Esophagus squamous epithelium (tissue), 5 donors: ENCODE results near the gene GRB14. TPM values are rescaled to one million over a fixed set of nuclear protein-coding genes. Genes with fewer than 3 reads are reported as not detected.

Source experiments
- DNase-seq: peaks from one replicate; lab custom pipeline; 2025; lab: John Stamatoyannopoulos, UW
- H3K27ac ChIP-seq, 4 donors: fragments of 200-600 bp; sonication (generic); one replicate each; pipeline ENCODE4 v1.5.1; 2016 to 2019; ENCODE audit warnings: mild to moderate bottlenecking in 1 of 4
- H3K27me3 ChIP-seq, 4 donors: fragments of 200-600 bp; sonication (generic); 1 replicate in 3 of 4; 2 replicates in 1 of 4; pipeline versions ENCODE4 v1.5.1 to v1.6.0; 2017 to 2021; ENCODE audit warnings: antibody characterized with exemption in 1 of 4
- H3K36me3 ChIP-seq, 3 donors: fragments of 200-600 bp; sonication (generic); one replicate each; pipeline ENCODE4 v1.5.1; 2016 to 2019
- H3K4me1 ChIP-seq, 3 donors: fragments of 200-600 bp; sonication (generic); one replicate each; pipeline ENCODE4 v1.5.1; 2017 to 2019
- H3K4me3 ChIP-seq, 4 donors: fragments of 200-600 bp; sonication (generic); 1 replicate in 3 of 4; 2 replicates in 1 of 4; pipeline ENCODE4 v1.5.1; 2016 to 2019; ENCODE audit warnings: mild to moderate bottlenecking in 2 of 4, moderate library complexity in 1 of 4
- H3K9me3 ChIP-seq, 3 donors: fragments of 200-600 bp; sonication (generic); one replicate each; pipeline ENCODE4 v1.5.1; 2016 to 2019
- POLR2A ChIP-seq, 4 donors: fragments of 450-650 bp; IDR thresholded peaks; one replicate each; pipeline ENCODE4 v1.6.1; 2017; ENCODE audit warnings: antibody characterized with exemption in 4 of 4, mild to moderate bottlenecking in 4 of 4, moderate library complexity in 3 of 4
- WGBS, 2 donors: methylation state at CpG; one replicate each; pipeline ENCODE4 v1.1.5; 2018; 5-methylcytosine and 5-hydroxymethylcytosine counted together
- intact Hi-C: fragments of 100-400 bp; cut with DNase I; formaldehyde crosslinking; loops from one replicate; pipeline ENCODE4 v1.15.0; 2022
- total RNA-seq, 4 donors: library from RNA; depleted of rRNA; stranded (reverse); fragments of >200 nt; gene quantifications; one replicate each; pipeline ENCODE4 v1.1.0, GENCODE V29; 2016
- TF ChIP-seq, protein P1 (sequence below), 6 experiments: fragments of 450-650 bp in 4 of 6; fragments of 200-600 bp in 2 of 6; sonication (generic) in 2 of 6; IDR thresholded peaks; one replicate each; pipeline ENCODE4 v1.5.1; 2016 to 2019; ENCODE audit warnings: antibody characterized with exemption in 6 of 6, mild to moderate bottlenecking in 4 of 6, moderate library complexity in 4 of 6
- donor health status: DM: yes; HTN: yes; CAD: no.

The GRB14 gene
- 1 to 10 TPM in 2 of 4 donors, under 1 TPM in 1, not detected in 1; 0.31 to 2.5 (median 1.2) TPM for total RNA-seq

DNA sequence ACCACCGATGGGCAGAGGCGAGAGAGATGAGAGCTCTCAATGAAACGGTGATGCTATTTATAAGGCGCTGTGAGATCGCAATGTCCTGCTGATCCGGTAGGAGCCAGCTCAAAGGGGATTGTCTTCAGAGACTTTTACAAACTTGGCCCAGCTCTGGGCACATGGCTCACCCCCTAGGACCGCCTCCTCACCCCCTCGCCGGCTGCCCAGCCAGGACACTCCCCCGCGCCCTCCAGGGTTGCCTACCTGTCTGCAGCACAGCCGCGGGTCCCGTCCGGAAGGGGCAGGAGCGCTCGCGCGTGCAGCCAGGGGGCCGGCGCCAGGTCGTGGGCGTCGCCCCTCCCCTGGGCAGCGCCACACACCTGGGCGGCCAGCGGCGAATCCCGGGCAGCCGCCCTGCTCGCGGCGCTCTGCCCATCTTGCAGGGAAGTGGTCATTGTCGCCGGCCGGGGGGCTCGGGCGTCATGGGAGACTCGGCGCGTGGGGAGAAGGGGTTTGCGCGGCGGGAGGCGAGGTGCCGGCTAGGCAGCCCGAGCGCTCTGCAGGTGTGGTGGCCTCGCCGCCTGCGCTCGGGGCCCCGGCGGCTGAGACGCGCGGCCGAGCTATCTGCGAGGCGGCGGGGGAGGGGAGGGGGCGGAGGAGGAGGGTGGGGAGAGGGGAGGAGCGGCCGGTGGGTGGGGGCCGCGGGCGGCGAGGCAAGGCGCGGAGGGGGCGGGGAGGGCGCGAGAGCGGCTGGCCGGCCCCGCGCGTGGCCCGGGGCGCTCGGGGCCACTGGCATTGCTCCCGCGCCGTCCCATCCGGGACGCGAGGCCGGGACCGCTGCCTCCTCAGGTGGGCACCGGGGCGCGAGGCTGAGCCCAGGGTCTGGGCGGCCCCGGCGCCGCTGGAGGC is at the start of gene GRB14:
TSS of gene GRB14 (minus strand) at position 610 of the 891 bp plus-strand sequence. CDS start at position 437, 173 bp downstream.
- TF ChIP-seq POLR2A (IDR thresholded peaks at IDR 0.05): no peak
- TF ChIP-seq, protein P1, sequence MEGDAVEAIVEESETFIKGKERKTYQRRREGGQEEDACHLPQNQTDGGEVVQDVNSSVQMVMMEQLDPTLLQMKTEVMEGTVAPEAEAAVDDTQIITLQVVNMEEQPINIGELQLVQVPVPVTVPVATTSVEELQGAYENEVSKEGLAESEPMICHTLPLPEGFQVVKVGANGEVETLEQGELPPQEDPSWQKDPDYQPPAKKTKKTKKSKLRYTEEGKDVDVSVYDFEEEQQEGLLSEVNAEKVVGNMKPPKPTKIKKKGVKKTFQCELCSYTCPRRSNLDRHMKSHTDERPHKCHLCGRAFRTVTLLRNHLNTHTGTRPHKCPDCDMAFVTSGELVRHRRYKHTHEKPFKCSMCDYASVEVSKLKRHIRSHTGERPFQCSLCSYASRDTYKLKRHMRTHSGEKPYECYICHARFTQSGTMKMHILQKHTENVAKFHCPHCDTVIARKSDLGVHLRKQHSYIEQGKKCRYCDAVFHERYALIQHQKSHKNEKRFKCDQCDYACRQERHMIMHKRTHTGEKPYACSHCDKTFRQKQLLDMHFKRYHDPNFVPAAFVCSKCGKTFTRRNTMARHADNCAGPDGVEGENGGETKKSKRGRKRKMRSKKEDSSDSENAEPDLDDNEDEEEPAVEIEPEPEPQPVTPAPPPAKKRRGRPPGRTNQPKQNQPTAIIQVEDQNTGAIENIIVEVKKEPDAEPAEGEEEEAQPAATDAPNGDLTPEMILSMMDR (IDR thresholded peaks at IDR 0.05): no peak
- Histone ChIP-seq H3K27me3 (peaks cover 0 to 23% (median 0%) of the 10 kb centered on the region in 4 donors), H3K4me3 (peak within 1 kb of the TSS; percentile 48 to 82 (median 63)), H3K9me3 (no peaks in the 10 kb centered on the region), H3K4me1 (peaks cover 0 to 17% (median 5%) of the 10 kb centered on the region in 3 donors), H3K27ac (no peak within 1 kb of the TSS), H3K36me3 (no peaks in the 10 kb centered on the region)
- 4 to 5% methylated on average over 8 to 9 of the region's 96 CpGs for WGBS, 2 donors
- no peak for DNase-seq
- intact Hi-C loops: no loop called here

DNA sequence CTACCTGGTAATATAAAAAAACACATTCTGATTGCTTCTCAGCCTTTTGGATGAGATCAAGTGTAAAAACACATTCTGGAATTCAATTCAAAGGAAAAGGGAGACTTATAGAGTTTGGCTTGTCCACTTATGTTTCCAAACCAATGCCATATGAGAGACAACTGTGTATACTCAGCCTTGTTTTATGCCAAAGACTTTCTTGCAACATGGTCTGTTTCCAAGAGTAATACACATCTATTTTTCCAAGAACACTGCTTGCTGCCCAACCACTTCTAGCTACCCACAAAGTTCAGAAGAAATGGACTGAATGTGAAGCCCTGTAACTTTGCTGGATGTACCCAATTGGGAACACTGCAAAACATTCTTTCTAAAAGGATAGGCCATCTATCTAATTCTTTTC is 48.0 kb upstream of the GRB14 start:
- TF ChIP-seq, protein P1 (IDR thresholded peaks at IDR 0.05): no peak
- TF ChIP-seq POLR2A (IDR thresholded peaks at IDR 0.05): no peak
- intact Hi-C loops: no loop called here
- Histone ChIP-seq H3K9me3 (no peaks in the 10 kb centered on the region), H3K4me1 (no peaks in the 10 kb centered on the region), H3K27me3 (no peaks in the 10 kb centered on the region), H3K36me3 (peaks cover 0 to 9% (median 0%) of the 10 kb centered on the region in 3 donors), H3K4me3 (no peak overlapping the region), H3K27ac (no peak overlapping the region)
- no peak for DNase-seq

DNA sequence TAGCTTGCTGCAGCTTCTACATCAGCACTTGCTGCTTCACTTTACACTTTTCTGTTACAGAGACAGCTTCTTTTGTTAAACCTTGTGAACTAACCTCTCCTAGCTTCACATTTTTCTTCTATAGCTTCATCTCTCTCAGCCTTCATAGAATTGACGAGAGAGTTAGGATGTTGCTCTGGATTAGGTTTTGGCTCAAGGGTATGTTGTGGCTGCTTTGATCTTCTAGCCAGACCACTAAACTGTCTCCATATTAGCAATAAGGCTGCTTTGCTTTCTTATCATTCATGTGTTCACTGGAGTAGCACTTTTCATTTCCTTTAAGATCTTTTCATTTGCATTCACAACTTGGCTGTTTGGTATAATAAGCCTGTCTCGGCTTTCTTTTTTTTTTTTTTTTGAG is 46.3 kb upstream of the GRB14 start:
- WGBS, 2 donors: 44 to 55% methylated on average over 2 of the region's 2 CpGs

DNA sequence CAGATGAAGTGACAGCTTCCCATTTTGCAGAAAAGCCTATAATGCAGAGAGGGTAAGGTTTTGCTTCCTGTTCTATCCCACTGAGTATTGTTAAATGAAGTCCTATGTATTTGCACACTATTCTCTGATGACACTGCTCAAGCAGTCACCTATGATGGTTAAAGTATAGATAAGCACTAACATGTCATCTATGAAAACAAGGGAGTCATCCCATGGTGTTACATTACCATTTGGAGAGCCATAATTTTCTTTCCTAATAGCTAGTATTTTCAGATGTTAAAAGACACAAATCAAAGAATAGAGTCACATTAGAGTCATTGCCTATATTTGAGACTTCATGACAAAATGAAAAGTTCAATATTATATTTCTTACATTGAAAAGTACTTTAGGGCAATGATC is 42.8 kb upstream of the GRB14 start:
- intact Hi-C loops: no loop called here
- Histone ChIP-seq H3K4me3 (no peak overlapping the region), H3K4me1 (no peaks in the 10 kb centered on the region), H3K9me3 (no peaks in the 10 kb centered on the region), H3K27ac (no peak overlapping the region), H3K27me3 (no peaks in the 10 kb centered on the region), H3K36me3 (no peaks in the 10 kb centered on the region)
- DNase-seq: no peak
- TF ChIP-seq, protein P1 (IDR thresholded peaks at IDR 0.05): no peak
- TF ChIP-seq POLR2A (IDR thresholded peaks at IDR 0.05): no peak

More for the DNA sequence above, 46.3 kb upstream of the GRB14 start:
- no peaks in the 10 kb centered on the region for H3K36me3 ChIP-seq
- no peak for DNase-seq
- no peaks in the 10 kb centered on the region for H3K9me3 ChIP-seq
- no peak overlapping the region for H3K4me3 ChIP-seq
- H3K4me1 ChIP-seq: no peaks in the 10 kb centered on the region
- no peak overlapping the region for H3K27ac ChIP-seq
- TF ChIP-seq, protein P1 (IDR thresholded peaks at IDR 0.05): no peak
- TF ChIP-seq POLR2A (IDR thresholded peaks at IDR 0.05): no peak
- H3K27me3 ChIP-seq: no peaks in the 10 kb centered on the region
- intact Hi-C loops: no loop called here

DNA sequence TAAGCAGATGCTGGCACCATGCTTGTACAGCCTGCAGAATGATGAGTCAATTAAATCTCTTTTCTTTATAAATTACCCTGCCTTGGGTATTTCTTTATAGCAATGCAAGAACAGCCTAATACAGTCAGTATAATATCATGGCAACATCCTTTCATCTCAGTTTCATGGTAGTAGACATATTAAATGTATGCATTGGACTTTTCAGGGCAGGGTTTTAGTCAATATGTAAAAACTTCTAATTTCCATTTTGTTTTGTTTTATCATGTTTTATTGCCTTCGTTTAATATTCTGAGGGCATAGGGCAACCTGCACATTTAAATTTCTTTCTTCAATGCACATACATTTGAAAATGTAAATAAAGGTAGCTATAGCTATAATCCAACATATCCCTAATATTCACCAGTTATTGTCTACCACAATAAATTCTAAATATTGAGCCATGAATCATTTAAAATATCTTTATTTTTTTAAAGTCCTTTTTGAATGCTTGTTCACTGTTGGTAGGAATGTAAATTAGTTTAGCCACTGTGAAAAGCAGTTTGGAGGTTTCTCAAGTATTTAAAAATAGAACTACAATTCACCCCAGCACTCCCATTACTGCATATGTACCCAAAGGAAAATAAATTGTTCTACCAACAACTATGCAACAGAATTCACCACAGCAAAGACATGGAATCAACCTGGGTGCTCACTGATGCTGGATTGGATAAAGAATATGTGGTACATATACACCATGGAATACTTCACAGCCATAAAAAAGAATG is 41.8 kb upstream of the GRB14 start:
- Histone ChIP-seq H3K4me3 (no peak overlapping the region), H3K27ac (no peak overlapping the region), H3K9me3 (no peaks in the 10 kb centered on the region), H3K4me1 (no peaks in the 10 kb centered on the region), H3K27me3 (no peaks in the 10 kb centered on the region), H3K36me3 (peaks cover 0 to 7% (median 0%) of the 10 kb centered on the region in 3 donors)
- 80 to 100% methylated on average over 1 of the region's 1 CpG for WGBS, 2 donors
- intact Hi-C loops: no loop called here
- no peak for DNase-seq
- no peak for TF ChIP-seq POLR2A (IDR thresholded peaks at IDR 0.05)
- TF ChIP-seq, protein P1 (IDR thresholded peaks at IDR 0.05): no peak
